ENCODE results near the gene IGSF11.
"Not testable (repeated sequence)": the region's sequence is repeated elsewhere in the genome, so short reads cannot be mapped to it uniquely, and the experiment has no call there.

The IGSF11 gene
- total RNA-seq = 0 to 0.24 (median 0.07) reads per million in 9 experiments

- Mint-ChIP-seq H3K4me1 (ENCODE audit: low read depth in 2 of 2) (peaks cover 4% of the 10 kb centered on the region in 2 donors), H3K36me3 (ENCODE audit: insufficient read depth) (peaks cover 4% of the 10 kb centered on the region), H3K27me3 (peaks cover 54 to 59% of the 10 kb centered on the region in 2 donors), H3K27ac (no peak within 1 kb of the TSS), H3K9me3 (no peaks in the 10 kb centered on the region), H3K4me3 (peak within 1 kb of the TSS; percentile 69 to 87)
- DNase-seq (peak; percentile 15 to 55 (median 44)), ATAC-seq (replicated peaks) (peak; percentile 92)
These were observed at the start of gene IGSF11 for GRCh38 chr3:119034256-119035013. Gene IGSF11 (minus strand): TSS chr3:119034846. CDS start chr3:119034582, 264 bp downstream.

DNA sequence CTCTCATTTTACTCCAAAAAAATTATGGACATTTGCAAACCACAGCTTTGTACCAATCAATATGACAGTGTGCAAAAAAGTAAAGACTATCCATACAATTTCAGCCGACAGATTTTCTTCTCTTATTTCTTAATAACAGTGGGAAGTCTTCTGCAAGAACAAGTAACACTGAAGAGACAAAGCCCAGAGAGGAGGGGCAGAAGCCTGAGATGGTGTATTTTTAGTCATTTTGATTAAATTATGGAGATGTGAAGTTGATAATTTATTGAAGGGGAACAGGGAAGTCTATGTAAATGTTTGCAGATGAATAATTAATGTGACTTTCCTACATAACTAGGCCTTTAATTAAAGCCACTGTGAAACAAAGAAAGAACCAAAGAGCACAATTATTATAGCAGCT, 45.7 kb upstream of the IGSF11 start:
- no peak overlapping the region for H3K4me3 Mint-ChIP-seq
- peaks cover 4 to 7% of the 10 kb centered on the region in 2 donors for H3K27me3 Mint-ChIP-seq
- H3K27ac Mint-ChIP-seq = no peak overlapping the region
- DNase-seq = no peak
- H3K9me3 Mint-ChIP-seq = no peaks in the 10 kb centered on the region
- no peaks in the 10 kb centered on the region for H3K36me3 Mint-ChIP-seq (ENCODE audit: insufficient read depth)
- no peak for ATAC-seq (replicated peaks)
- H3K4me1 Mint-ChIP-seq (ENCODE audit: low read depth in 2 of 2) = no peaks in the 10 kb centered on the region

DNA sequence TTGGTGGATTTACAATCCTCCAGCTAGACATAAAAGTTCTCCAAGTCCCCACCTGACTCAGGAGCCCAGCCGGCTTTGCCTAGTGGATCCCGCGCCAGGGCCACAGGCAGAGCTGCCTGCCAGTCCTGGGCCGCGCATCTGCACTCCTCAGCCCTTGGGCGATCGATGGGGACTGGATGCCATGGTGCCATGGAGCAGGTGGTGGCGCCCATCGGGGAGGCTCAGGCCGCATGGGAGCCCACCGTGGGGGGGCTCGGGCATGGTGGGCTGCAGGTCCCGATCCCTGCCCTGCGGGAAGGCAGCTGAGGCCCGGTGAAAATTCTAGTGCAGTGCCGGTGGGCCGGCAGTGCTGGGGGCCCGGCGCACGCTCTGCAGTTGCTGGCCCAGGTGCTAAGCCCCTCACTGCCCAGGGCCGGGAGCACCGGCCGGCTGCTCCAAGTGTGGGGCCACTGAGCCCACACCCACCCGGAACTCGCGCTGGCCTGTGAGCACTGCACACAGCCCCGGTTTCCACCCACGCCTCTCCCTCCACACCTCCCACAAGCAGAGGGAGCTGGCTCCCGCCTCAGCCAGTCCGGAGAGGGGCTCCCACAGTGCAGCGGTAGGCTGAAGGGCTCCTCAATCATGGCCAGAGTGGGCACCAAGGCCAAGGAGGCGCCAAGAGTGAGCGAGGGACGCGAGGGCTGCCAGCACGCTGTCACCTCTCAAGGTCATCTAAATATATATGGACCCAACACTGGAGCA, 38.8 kb upstream of the IGSF11 start:
- no peak overlapping the region for H3K27ac Mint-ChIP-seq
- H3K9me3 Mint-ChIP-seq = no peaks in the 10 kb centered on the region
- no peak overlapping the region for H3K4me3 Mint-ChIP-seq
- DNase-seq = no peak
- ATAC-seq (replicated peaks) = no peak
- H3K4me1 Mint-ChIP-seq (ENCODE audit: low read depth in 2 of 2) = no peaks in the 10 kb centered on the region
- peaks cover 11 to 33% of the 10 kb centered on the region in 2 donors for H3K27me3 Mint-ChIP-seq
- no peaks in the 10 kb centered on the region for H3K36me3 Mint-ChIP-seq (ENCODE audit: insufficient read depth)

DNA sequence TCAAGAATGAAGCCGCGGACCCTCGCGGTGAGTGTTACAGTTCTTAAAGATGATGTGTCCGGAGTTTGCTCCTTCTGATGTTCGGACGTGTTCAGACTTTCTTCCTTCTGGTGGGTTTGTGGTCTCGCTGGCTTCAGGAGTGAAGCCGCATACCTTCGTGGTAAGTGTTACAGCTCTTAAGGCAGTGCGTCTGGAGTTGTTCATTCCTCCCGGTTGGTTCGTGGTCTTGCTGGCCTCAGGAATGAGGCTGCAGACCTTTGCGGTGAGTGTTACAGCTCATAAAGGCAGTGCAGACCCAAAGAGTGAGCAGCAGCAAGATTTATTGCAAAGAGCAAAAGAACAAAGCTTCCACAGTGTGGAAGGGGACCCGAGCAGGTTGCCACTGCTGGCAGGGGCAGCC, 37.8 kb upstream of the IGSF11 start:
- not testable (repeated sequence) for H3K36me3 Mint-ChIP-seq (ENCODE audit: insufficient read depth); ATAC-seq (replicated peaks); H3K4me1 Mint-ChIP-seq (ENCODE audit: low read depth in 2 of 2); H3K4me3 Mint-ChIP-seq; H3K9me3 Mint-ChIP-seq; H3K27ac Mint-ChIP-seq; DNase-seq
- H3K27me3 Mint-ChIP-seq = peaks cover 11 to 33% of the 10 kb centered on the region in 2 donors

- ATAC-seq (replicated peaks) = no peak
- H3K4me3 Mint-ChIP-seq = no peak overlapping the region
These were observed 35.1 kb upstream of the IGSF11 start for GRCh38 chr3:119069725-119070124.

GRCh38 chr3:119063471-119063870, 28.8 kb upstream of the IGSF11 start:
- Mint-ChIP-seq H3K4me3 (no peak overlapping the region), H3K9me3 (no peaks in the 10 kb centered on the region), H3K27ac (no peak overlapping the region), H3K4me1 (ENCODE audit: low read depth in 2 of 2) (no peaks in the 10 kb centered on the region), H3K27me3 (no peaks in the 10 kb centered on the region), H3K36me3 (ENCODE audit: insufficient read depth) (no peaks in the 10 kb centered on the region)
- DNase-seq (no peak), ATAC-seq (replicated peaks) (no peak)

More at GRCh38 chr3:119069725-119070124, 35.1 kb upstream of the IGSF11 start:
- Mint-ChIP-seq H3K27ac (no peak overlapping the region), H3K36me3 (ENCODE audit: insufficient read depth) (no peaks in the 10 kb centered on the region), H3K9me3 (no peaks in the 10 kb centered on the region), H3K27me3 (peaks cover under 1 to 24% of the 10 kb centered on the region in 2 donors), H3K4me1 (ENCODE audit: low read depth in 2 of 2) (no peaks in the 10 kb centered on the region)
- no peak for DNase-seq

DNA sequence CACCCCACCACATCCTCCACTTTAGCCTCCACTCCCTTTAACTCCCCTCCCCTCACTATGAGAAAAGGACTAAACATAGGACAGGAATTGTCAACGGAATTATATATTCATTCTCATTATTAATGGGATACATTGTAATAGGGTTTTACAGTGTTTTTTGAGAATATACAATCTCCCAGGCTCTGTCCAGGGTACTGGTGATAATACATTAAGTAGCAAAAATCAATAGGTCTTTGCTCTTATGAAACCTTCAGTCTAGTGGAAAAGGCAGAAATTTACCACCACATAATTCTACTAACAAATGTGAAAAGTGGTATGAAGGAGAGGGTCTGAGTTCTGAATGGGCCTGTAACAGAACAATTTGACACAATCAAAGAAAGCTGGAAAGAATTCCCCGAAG, 28.2 kb upstream of the IGSF11 start:
- Mint-ChIP-seq H3K27me3 (no peaks in the 10 kb centered on the region), H3K4me3 (no peak overlapping the region), H3K9me3 (no peaks in the 10 kb centered on the region), H3K36me3 (ENCODE audit: insufficient read depth) (no peaks in the 10 kb centered on the region), H3K27ac (no peak overlapping the region), H3K4me1 (ENCODE audit: low read depth in 2 of 2) (no peaks in the 10 kb centered on the region)
- ATAC-seq (replicated peaks) = no peak
- no peak for DNase-seq

GRCh38 chr3:119044593-119044992, 9.9 kb upstream of the IGSF11 start:
- H3K27ac Mint-ChIP-seq = no peak overlapping the region
- H3K36me3 Mint-ChIP-seq (ENCODE audit: insufficient read depth) = no peaks in the 10 kb centered on the region
- peaks cover 17 to 29% of the 10 kb centered on the region in 2 donors for H3K27me3 Mint-ChIP-seq
- H3K4me3 Mint-ChIP-seq = no peak overlapping the region
- ATAC-seq (replicated peaks) (no peak), DNase-seq (no peak)
- H3K9me3 Mint-ChIP-seq = peaks cover 4 to 7% of the 10 kb centered on the region in 2 donors
- H3K4me1 Mint-ChIP-seq (ENCODE audit: low read depth in 2 of 2) = no peaks in the 10 kb centered on the region

- DNase-seq = no peak
These were observed 7.5 kb upstream of the IGSF11 start for GRCh38 chr3:119042162-119042561.

GRCh38 chr3:119035014-119035346, 334 bp upstream of the IGSF11 start:
- Mint-ChIP-seq H3K4me1 (ENCODE audit: low read depth in 2 of 2) (peaks cover 4% of the 10 kb centered on the region in 2 donors), H3K4me3 (peak overlapping the region; percentile 69 to 87), H3K27ac (no peak overlapping the region), H3K9me3 (no peaks in the 10 kb centered on the region), H3K36me3 (ENCODE audit: insufficient read depth) (peaks cover 4% of the 10 kb centered on the region), H3K27me3 (peaks cover 59 to 65% of the 10 kb centered on the region in 2 donors)
- ATAC-seq (replicated peaks) (no peak), DNase-seq (no peak)

More at GRCh38 chr3:119042162-119042561, 7.5 kb upstream of the IGSF11 start:
- no peak for ATAC-seq (replicated peaks)
- Mint-ChIP-seq H3K4me3 (no peak overlapping the region), H3K27ac (no peak overlapping the region), H3K4me1 (ENCODE audit: low read depth in 2 of 2) (no peaks in the 10 kb centered on the region), H3K9me3 (peaks cover 4 to 7% of the 10 kb centered on the region in 2 donors), H3K36me3 (ENCODE audit: insufficient read depth) (no peaks in the 10 kb centered on the region), H3K27me3 (peaks cover 34 to 42% of the 10 kb centered on the region in 2 donors)

DNA sequence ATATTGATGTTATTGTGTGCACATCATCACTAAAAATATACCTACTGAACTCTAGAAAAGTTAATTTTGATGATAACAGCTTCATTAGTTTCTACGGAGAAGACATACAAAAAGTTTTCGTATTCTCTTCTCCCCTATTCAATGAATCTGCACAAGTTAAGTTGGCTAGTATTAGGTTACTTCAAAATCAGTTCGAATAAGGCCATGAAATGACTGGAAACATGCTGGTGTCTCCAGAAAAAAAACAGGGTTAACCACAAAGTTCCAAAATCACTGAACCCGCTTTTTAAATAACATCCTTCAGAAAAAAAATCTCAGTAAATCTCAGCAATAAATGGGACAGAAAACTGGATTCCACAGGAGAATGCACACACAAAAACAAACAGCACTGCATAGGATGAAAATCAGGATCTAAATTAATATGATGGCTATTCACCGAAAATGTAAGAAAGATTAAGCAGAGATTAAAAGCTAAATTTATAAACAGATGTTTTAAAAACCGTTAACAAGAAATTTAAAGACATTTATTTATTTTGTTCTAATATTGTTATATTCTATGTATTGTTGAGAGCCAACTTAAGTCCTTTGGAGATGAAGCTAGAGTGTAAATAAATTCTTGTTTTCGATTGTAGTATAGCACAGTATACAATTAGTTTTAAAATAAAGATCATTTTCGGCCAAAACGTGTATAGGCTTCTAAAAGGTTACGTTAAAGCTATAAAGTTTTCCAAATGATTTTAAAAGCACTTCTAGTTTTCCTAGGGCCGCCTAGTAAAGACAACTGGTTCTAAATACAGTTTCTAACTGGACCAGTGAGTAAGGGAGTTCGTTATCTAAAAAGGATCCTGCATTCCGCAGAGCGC, 1.0 kb downstream of the IGSF11 start:
- ATAC-seq (replicated peaks) = no peak
- Mint-ChIP-seq H3K4me3 (peak overlapping the region; percentile 69 to 87), H3K4me1 (ENCODE audit: low read depth in 2 of 2) (peaks cover 4% of the 10 kb centered on the region in 2 donors), H3K27me3 (peaks cover 50 to 53% of the 10 kb centered on the region in 2 donors), H3K27ac (no peak overlapping the region), H3K36me3 (ENCODE audit: insufficient read depth) (peaks cover 4% of the 10 kb centered on the region), H3K9me3 (no peaks in the 10 kb centered on the region)
- DNase-seq = no peak

DNA sequence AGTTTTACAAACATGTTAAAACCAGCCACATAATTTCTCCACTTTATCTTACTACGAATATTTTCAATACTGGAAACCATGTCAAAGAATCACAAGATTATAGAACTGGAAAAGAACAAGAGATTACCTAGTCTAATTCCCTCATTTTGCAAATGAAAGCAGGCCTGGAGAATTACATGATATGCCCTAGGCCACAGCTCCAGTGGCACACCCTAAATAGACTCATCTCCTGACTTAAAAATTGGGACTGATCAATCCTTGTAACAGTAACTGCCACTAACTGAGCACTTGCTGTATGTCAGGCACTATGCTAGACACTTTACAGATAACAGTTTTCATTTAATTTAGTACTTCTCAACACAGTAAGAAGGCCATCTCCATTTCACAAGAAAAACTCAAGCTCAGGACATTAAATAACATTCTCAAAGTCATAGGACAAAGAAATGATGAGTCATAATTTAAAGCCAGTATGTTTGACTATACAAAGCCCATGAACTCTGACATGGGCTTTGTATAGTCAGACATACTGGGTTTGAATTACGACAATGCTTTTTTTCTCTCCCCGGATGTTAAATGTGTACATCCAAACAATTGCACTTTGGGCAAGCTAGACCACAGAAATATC, 9.4 kb downstream of the IGSF11 start:
- DNase-seq = no peak
- H3K4me1 Mint-ChIP-seq (ENCODE audit: low read depth in 2 of 2) = peaks cover 0 to under 1% of the 10 kb centered on the region in 2 donors
- no peak for ATAC-seq (replicated peaks)
- peaks cover 4 to 32% of the 10 kb centered on the region in 2 donors for H3K27me3 Mint-ChIP-seq
- no peaks in the 10 kb centered on the region for H3K9me3 Mint-ChIP-seq
- no peak overlapping the region for H3K27ac Mint-ChIP-seq
- H3K36me3 Mint-ChIP-seq (ENCODE audit: insufficient read depth) = no peaks in the 10 kb centered on the region
- no peak overlapping the region for H3K4me3 Mint-ChIP-seq
